CD4-positive, alpha-beta T cell (primary cell): Measurements from ENCODE around the gene GLCE. TPM values are rescaled to one million over a fixed set of nuclear protein-coding genes. Genes with fewer than 3 reads are reported as not detected.

ENCODE experiments used
- ATAC-seq: fragments of 200-7000 bp; cut with Tn5 transposase; one replicate; pipeline ENCODE4 v1.10.0; 2022; ENCODE audit warnings: mild to moderate bottlenecking; ENCODE audit not compliant: poor library complexity
- CTCF ChIA-PET: fragments of 350-600 bp; sonication (Branson Sonifier 250); formaldehyde crosslinking; loops from one replicate; lab custom pipeline; 2021; ENCODE audit warnings: antibody characterized with exemption, inconsistent platforms; lab: Charles Lee
- POLR2A ChIA-PET: fragments of 350-600 bp; sonication (Branson Sonifier 250); formaldehyde crosslinking; loops from one replicate; lab custom pipeline; 2021; ENCODE audit warnings: antibody characterized with exemption, inconsistent platforms; lab: Charles Lee
- DNase-seq, 14 experiments: peaks; one replicate each; pipeline ENCODE4 v3.0.0-alpha.2; 2013 to 2020; ENCODE audit warnings: mixed read lengths in 2 of 14
- H3K27ac ChIP-seq, 2 donors: one replicate each; pipeline versions ENCODE4 v1.5.1 to v1.7.0; 2013; ENCODE audit warnings: low read length in 2 of 2, low read depth in 1 of 2, mild to moderate bottlenecking in 1 of 2
- H3K27me3 ChIP-seq, 2 experiments: 1 replicate in 1 of 2; 2 replicates in 1 of 2; pipeline versions ENCODE4 v1.6.1 to v1.7.0; 2013; ENCODE audit warnings: low read length in 2 of 2, control low read depth in 1 of 2, mild to moderate bottlenecking in 1 of 2, moderate library complexity in 1 of 2; ENCODE audit not compliant: insufficient read depth in 2 of 2, control insufficient read depth in 1 of 2
- H3K36me3 ChIP-seq: one replicate; pipeline ENCODE4 v1.6.1; 2013; ENCODE audit warnings: low read length, control low read depth; ENCODE audit not compliant: insufficient read depth
- H3K4me1 ChIP-seq: one replicate; pipeline ENCODE4 v1.6.1; 2013; ENCODE audit warnings: low read length, control low read depth; ENCODE audit not compliant: insufficient read depth
- H3K4me3 ChIP-seq: one replicate; pipeline ENCODE4 v1.5.1; 2013; ENCODE audit warnings: mild to moderate bottlenecking, low read length, moderate library complexity
- H3K9me3 ChIP-seq, 2 experiments: 1 replicate in 1 of 2; 2 replicates in 1 of 2; pipeline versions ENCODE4 v1.6.1 to v1.7.0; 2013; ENCODE audit warnings: low read length in 2 of 2, mild to moderate bottlenecking in 2 of 2, control low read depth in 1 of 2, moderate library complexity in 1 of 2; ENCODE audit not compliant: control insufficient read depth in 1 of 2, insufficient read depth in 1 of 2
- H3K27ac Mint-ChIP-seq: one replicate; pipeline ENCODE4 v1.8.0; 2020; ENCODE audit warnings: mixed read lengths
- H3K27me3 Mint-ChIP-seq: one replicate; pipeline ENCODE4 v1.8.0; 2021; ENCODE audit warnings: mixed read lengths
- H3K36me3 Mint-ChIP-seq: one replicate; pipeline ENCODE4 v1.8.0; 2021; ENCODE audit warnings: low read depth, mixed read lengths
- H3K4me1 Mint-ChIP-seq: one replicate; pipeline ENCODE4 v1.8.0; 2021; ENCODE audit warnings: low read depth, mixed read lengths
- H3K4me3 Mint-ChIP-seq: one replicate; pipeline ENCODE4 v1.8.0; 2020; ENCODE audit warnings: mild to moderate bottlenecking, mixed read lengths
- H3K9me3 Mint-ChIP-seq: one replicate; pipeline ENCODE4 v1.8.0; 2020; ENCODE audit warnings: mixed read lengths
- intact Hi-C, 2 experiments: fragments of 100-400 bp; cut with DNase I in 1 of 2; cut with micrococcal nuclease in 1 of 2; formaldehyde crosslinking; loops; one replicate each; pipeline versions ENCODE4 v1.15.1 to v1.9.0; 2023 to 2025; cut with DNase I, micrococcal nuclease
- total RNA-seq, 174 experiments: library from RNA in 2 of 174; stranded (reverse) in 2 of 174; gene quantifications; one replicate each; pipeline ENCODE4 v1.2.3 and lab custom pipeline; 2021 to 2026
- TF ChIP-seq, protein P1 (sequence below): fragments of 200-600 bp; IDR thresholded peaks from one replicate; pipeline ENCODE4 v1.8.0; 2022; ENCODE audit warnings: antibody characterized with exemption, mild to moderate bottlenecking

GLCE gene
- total RNA-seq, 2 experiments from 2014 or later, result 3.2 TPM

DNA sequence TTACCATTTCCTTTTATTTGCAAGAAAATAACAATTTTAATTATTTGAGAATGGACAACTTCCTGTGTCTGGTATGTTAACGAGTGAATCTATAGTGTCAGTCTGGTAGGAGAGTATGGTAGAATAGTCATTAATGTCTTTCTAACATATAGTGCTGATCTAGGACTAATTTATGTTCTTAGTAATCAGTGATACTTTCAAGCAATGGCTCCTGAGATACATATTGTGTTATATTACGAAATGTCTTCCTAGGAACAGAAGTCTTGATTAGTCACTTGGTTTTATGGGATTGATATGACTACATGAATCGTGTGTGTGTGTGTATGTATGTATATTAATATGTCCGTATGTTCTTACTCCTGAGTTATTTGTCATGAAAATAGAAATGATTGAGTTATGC is 71.7 kb downstream of the GLCE start:
- no peaks in the 10 kb centered on the region for H3K9me3 Mint-ChIP-seq
- no peaks in the 10 kb centered on the region for H3K4me1 ChIP-seq
- peaks cover 18% of the 10 kb centered on the region for H3K36me3 Mint-ChIP-seq
- ChIA-PET CTCF (no interaction called here), POLR2A (no interaction called here)
- no peaks in the 10 kb centered on the region for H3K27me3 Mint-ChIP-seq
- H3K27me3 ChIP-seq, result no peaks in the 10 kb centered on the region
- H3K4me1 Mint-ChIP-seq, result no peaks in the 10 kb centered on the region
- no peak overlapping the region for H3K4me3 Mint-ChIP-seq
- intact Hi-C loops, result no loop called here
- H3K27ac Mint-ChIP-seq, result no peak overlapping the region
- TF ChIP-seq, protein P1, sequence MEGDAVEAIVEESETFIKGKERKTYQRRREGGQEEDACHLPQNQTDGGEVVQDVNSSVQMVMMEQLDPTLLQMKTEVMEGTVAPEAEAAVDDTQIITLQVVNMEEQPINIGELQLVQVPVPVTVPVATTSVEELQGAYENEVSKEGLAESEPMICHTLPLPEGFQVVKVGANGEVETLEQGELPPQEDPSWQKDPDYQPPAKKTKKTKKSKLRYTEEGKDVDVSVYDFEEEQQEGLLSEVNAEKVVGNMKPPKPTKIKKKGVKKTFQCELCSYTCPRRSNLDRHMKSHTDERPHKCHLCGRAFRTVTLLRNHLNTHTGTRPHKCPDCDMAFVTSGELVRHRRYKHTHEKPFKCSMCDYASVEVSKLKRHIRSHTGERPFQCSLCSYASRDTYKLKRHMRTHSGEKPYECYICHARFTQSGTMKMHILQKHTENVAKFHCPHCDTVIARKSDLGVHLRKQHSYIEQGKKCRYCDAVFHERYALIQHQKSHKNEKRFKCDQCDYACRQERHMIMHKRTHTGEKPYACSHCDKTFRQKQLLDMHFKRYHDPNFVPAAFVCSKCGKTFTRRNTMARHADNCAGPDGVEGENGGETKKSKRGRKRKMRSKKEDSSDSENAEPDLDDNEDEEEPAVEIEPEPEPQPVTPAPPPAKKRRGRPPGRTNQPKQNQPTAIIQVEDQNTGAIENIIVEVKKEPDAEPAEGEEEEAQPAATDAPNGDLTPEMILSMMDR, result no peak
- ATAC-seq (no peak), DNase-seq (no peak)
- no peaks in the 10 kb centered on the region for H3K9me3 ChIP-seq
- no peaks in the 10 kb centered on the region for H3K36me3 ChIP-seq
- H3K27ac ChIP-seq, result no peak overlapping the region
- H3K4me3 ChIP-seq, result no peak overlapping the region

DNA sequence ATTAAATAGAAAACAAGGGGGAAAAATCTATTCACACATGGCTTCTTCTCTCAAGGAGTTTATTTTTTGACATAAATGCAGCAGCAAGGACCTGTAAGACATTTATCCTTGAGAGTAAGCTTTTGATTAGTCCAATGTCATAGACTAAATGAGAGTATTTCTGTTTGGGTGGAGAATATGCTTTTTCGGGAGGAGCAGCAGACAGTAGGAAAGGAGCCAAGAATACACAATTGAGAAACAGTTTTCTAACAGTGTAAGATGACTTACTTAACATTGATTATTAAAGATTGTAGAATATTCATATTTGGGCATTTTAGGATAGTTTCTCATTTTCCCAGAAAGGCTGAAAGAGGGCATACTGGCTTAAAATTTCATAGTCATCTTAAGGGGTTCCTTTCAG is 72.3 kb downstream of the GLCE start:
- no peak overlapping the region for H3K4me3 Mint-ChIP-seq
- intact Hi-C loops, result no loop called here
- no peak overlapping the region for H3K4me3 ChIP-seq
- H3K27me3 Mint-ChIP-seq, result no peaks in the 10 kb centered on the region
- H3K27me3 ChIP-seq, result no peaks in the 10 kb centered on the region
- no peaks in the 10 kb centered on the region for H3K9me3 Mint-ChIP-seq
- TF ChIP-seq, protein P1, result no peak
- no peak overlapping the region for H3K27ac ChIP-seq
- peaks cover 18% of the 10 kb centered on the region for H3K36me3 Mint-ChIP-seq
- H3K9me3 ChIP-seq, result no peaks in the 10 kb centered on the region
- no peaks in the 10 kb centered on the region for H3K4me1 ChIP-seq
- CTCF ChIA-PET, result no interaction called here
- no peaks in the 10 kb centered on the region for H3K4me1 Mint-ChIP-seq
- ATAC-seq (no peak), DNase-seq (no peak)
- no peaks in the 10 kb centered on the region for H3K36me3 ChIP-seq
- POLR2A ChIA-PET, result no interaction called here
- H3K27ac Mint-ChIP-seq, result no peak overlapping the region

- Histone ChIP-seq H3K4me1 (no peaks in the 10 kb centered on the region), H3K4me3 (no peak overlapping the region), H3K27ac (no peak overlapping the region), H3K27me3 (no peaks in the 10 kb centered on the region), H3K9me3 (no peaks in the 10 kb centered on the region), H3K36me3 (no peaks in the 10 kb centered on the region)
- no peak overlapping the region for H3K4me3 Mint-ChIP-seq
- no peaks in the 10 kb centered on the region for H3K9me3 Mint-ChIP-seq
- H3K4me1 Mint-ChIP-seq, result no peaks in the 10 kb centered on the region
- ChIA-PET CTCF (no interaction called here), POLR2A (no interaction called here)
- H3K27me3 Mint-ChIP-seq, result no peaks in the 10 kb centered on the region
- DNase-seq (no peak), ATAC-seq (no peak)
- intact Hi-C loops, result no loop called here
- TF ChIP-seq, protein P1, result no peak
- peaks cover 5% of the 10 kb centered on the region for H3K36me3 Mint-ChIP-seq
- no peak overlapping the region for H3K27ac Mint-ChIP-seq
These were observed 74.2 kb downstream of the GLCE start for GRCh38 chr15:69234676-69235075.
